Heart left ventricle (tissue), 13 donors: ENCODE measurements around the gene ZNF319.

Experiments
- CTCF ChIP-seq, 12 donors: fragments of 200-600 bp; sonication (generic) in 4 of 12; IDR thresholded peaks; one replicate each; pipeline versions ENCODE4 v1.5.0 to v1.8.0; 2018 to 2022; ENCODE audit warnings: antibody characterized with exemption in 12 of 12, mild to moderate bottlenecking in 5 of 12
- POLR2A ChIP-seq, 2 donors: fragments of 450-650 bp; IDR thresholded peaks; one replicate each; pipeline ENCODE4 v1.6.1; 2017; ENCODE audit warnings: antibody characterized with exemption in 2 of 2, mild to moderate bottlenecking in 2 of 2, moderate library complexity in 2 of 2
- donor health status: ischemic (EF 13 %, LVEDD 7.1; RV severe dilation, severe dysfunction).
- donor health status: DM: no; HTN: yes; CAD: no.
- donor health status: DM: no; HTN: no; CAD: no.
- donor health status: ischemic (EF 25% LVEDD 6.9; RV normal size, moderate dysfunction).
- donor health status: ischemic (EF 25% LVEDD 5.7; RV mildly dilated, moderate dysfunction).
- donor health status: ischemic (EF 35%, LVEDD 5.7; RV mildly dilated, moderate dysfunction).
- donor health status: nonischemic (EF 11% LVEDD 7.7; RV severe dilation, severe dysfunction).
- donor health status: DM: yes; HTN: yes; CAD: no.
- donor health status: PGD.
- donor health status: ischemic (EF 29% LVEDD 5.4; RV normal size, mild dysfunction).
- donor health status: nonischemic (EF 23%, LVEDD 6.1; RV moderate dilation, normal function).

DNA sequence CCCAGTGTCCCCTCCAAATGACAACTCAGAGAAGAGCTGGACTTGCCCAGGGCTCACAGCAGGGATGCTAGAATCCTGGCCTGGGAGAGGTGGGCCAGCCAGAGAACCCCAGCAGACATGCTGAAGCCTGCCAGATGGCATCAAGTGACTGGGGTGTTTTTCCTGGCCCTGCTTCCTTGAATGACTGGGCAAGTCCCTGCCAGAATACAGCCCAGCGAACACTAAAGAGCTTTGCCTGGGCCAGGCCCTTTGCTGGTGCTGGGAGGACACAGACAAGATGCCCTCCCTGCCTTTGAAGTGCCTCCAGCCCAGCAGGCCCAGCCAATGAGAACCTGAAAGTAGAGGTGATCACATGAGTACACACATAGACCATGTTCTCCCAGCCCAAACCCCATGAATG is 11.5 kb downstream of the ZNF319 start:
- TF ChIP-seq CTCF (IDR thresholded peaks at IDR 0.05) (no peak), POLR2A (IDR thresholded peaks at IDR 0.05) (no peak)
